Measurements from ENCODE around the gene MELK. TPM values are rescaled to one million over a fixed set of nuclear protein-coding genes. Genes with fewer than 3 reads are reported as not detected.

The MELK gene
- total RNA-seq, 1 donor from 2014 or later = 0.64 TPM

DNA sequence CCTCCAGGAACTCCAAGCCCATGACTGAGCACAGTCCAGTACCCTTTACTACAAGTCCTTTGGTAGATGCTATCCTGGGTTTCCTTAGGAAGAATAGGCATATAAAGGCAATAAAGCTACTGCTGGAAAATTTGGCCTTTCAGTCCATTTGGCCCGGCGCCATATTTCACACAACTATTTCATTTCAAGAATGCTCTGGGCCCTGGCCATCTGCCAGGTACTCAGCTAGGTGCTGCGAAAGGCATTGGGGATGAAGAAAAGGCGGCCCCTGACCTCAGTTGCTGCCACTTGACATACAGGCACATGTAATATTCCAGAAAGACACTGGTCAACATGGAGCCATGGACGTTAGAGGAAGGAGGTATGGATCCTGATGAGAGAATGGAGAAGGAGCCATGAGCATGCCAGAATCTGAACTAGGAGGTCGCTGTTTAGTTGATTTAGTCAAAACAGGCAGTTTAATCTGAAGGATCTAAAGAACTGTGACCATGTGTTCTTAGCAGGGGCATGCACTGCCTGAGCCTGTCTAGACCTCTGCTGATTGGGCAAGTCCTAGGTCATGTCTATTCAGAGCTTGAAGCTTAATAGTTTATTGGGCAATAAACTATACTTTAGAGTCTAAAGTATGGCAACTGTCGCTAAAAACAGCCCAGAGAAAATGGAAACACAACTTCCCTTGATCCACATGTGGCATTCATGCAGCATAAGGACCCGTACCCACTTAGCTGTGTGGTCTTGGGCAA, 149.3 kb downstream of the MELK start:
- DNase-seq (no peak), ATAC-seq (no peak)
- intact Hi-C loops (cut with micrococcal nuclease) = no loop called here

GRCh38 chr9:36725777-36726356, 153.2 kb downstream of the MELK start:
- intact Hi-C loops (cut with micrococcal nuclease) = no loop called here
- ATAC-seq = no peak
- DNase-seq = no peak

Other genes with a start within 250 kb of the MELK start
- gene RNF38, start 172.6 kb upstream of the MELK start, total RNA-seq = 30.0 TPM

Data from left ventricle myocardium superior (tissue), 1 donor.